Germinal center (tissue), 1 donor: ENCODE results near the gene RANBP9.

ENCODE experiments used
- DNase-seq: peaks from one replicate; pipeline ENCODE4 v3.0.0; 2012; ENCODE audit warnings: mixed read lengths, low spot score

RANBP9 gene

GRCh38 chr6:13653296-13653695, 58.3 kb downstream of the RANBP9 start:
- no peak for DNase-seq

DNA sequence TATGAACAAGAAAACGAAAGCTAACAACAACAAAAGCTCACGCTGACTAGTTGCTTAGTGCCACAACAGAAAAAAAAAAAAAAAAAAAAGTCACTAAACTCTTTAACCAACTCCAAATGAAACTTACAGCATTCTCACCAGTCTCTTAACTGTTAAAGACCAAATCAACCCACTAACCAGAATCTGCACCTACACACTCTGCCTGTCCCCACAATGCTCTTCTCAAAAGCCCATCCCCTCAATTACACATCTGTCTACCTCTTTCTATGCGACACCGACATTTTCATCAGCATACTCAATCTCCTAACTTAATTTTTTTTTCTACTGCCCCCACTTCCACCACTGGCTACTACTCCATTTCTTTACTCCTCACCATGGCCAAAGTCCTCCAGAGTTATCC, 62.2 kb downstream of the RANBP9 start:
- DNase-seq = no peak

DNA sequence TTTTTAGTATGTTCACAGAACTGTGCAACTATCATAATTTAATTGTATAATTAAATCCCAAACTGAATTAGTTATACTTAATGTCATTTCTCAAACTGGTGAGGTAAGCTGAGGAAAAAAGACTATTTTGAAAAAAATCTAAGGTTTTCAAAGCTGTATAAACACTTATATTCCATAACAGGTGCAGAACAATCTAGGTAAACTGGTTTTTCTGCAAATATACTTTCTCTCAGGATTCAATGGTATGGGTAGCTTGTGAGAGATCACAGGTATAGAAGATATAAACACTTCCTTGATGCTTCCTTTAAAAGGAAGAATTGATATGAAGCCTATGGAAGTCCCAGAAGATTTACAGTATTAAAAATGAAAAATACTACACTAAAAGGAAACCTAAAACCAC, 62.8 kb downstream of the RANBP9 start:
- DNase-seq = no peak

GRCh38 chr6:13643125-13643524, 68.5 kb downstream of the RANBP9 start:
- DNase-seq = no peak

GRCh38 chr6:13641315-13641714, 70.3 kb downstream of the RANBP9 start:
- no peak for DNase-seq

GRCh38 chr6:13638626-13639025, 73.0 kb downstream of the RANBP9 start:
- DNase-seq = no peak

DNA sequence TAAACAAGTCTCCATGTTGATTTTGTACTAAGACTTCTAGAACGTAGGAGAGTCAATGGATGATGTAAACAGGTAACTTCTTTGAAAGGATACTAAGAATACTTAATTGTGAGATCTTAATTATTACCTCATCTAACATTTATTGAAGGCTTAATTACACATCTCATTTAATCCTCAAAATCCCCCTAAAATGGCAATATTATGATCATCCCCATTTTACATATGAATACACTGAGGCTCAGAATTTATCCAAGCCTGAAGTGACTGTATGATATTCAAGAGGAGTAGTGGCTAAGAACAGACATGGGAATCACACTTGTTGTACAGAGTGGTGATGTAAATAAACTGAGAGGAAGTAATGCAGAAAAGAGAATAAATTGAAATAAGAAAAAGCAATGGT, 73.6 kb downstream of the RANBP9 start:
- DNase-seq = no peak

DNA sequence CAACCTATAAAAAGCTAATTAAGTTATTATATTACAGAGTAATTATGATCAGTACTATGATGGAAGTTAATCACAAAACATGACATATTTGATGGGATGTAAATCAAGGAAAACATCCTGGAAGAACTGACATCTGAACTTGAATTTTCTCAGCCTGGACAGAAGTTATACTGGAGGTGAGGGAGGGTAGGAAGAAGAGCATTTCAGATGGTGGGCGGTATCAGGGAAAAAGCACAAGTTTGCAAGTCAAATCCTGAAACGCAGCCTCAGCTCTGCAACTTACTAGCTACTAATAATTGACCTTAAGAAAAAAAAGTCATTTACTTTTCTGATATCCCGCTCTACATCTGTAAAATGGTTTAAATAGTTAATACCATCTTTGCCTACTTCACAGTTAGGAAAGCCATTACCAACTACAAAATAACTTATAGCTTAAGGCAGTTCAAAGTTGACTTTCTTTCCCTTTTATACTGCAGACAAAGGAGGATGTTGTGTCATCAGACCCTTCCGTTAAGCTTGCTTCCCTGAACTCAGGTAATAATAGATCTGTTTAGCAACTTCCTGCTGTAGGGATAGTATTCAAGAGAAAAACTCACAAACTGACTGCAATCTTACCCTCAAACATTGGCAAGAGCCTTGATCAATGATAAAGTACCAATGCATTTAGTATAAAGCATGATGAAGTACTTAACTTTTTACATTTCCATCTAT, 75.5 kb downstream of the RANBP9 start:
- DNase-seq = no peak

DNA sequence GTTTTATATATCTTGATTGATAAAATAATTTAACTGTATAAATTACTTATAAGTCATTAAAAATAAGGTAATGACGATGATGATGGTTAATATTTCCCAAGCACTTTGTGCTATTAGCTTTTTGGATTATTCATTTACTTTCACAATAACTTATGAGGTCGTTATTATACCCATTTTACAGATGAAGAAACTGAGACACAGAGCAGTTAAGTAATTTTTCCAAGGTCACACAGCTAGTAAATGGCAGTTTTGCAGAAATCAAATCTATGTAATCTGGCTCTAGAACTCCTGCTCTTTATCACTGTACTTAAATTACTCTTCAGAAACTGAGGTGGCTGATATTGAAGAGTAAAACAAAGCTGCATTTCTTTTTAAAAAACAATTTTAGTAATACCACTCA, 78.3 kb downstream of the RANBP9 start:
- DNase-seq = no peak

DNA sequence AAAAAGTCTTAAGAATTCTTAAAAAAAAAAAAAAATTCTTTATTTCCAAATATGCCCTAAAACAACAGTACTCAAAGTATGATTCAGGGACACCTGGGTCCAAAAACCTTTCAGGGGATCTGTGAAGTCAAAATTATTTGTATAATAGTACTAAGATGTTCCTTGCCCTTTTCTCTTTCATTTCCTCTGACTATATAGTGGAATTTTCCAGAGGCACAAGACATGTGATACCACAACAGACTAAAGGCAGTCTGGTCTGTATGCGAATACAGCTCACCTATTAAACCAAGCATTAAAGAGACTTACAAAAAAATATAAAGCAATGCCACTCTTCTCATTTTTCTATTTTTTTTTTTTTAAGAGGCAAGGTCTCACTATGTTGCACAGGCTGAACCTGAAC, 81.1 kb downstream of the RANBP9 start:
- no peak for DNase-seq

DNA sequence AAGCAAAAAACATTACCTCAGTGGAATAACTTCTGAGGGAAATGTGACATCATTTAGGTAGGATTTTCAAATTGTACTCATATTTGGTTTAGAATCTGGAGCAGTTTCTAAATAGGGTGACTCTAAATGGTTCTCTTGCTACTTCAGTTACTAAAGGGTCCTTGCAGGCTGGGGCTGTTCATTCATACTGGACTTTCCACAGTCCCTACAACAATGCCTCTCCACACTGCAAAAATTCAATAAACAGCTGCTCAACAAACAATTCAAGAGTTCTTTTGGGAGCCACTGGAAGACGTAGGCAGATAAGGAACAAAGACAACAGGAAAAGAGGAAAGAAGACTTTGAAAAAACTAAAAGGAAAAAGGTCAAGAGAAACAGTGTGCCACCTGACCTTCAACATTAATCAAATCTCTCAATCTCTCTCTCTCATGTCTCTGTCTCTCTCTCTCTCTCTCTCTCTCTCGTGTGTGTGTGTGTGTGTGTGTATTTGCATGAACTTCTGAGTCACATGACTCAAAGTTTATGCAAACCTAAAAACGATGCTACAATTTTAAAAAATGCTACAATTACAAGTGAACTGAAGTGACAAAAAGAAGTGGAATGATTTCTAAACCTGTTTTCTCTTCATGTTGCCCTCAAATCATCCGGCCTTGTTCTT, 82.0 kb downstream of the RANBP9 start:
- no peak for DNase-seq

DNA sequence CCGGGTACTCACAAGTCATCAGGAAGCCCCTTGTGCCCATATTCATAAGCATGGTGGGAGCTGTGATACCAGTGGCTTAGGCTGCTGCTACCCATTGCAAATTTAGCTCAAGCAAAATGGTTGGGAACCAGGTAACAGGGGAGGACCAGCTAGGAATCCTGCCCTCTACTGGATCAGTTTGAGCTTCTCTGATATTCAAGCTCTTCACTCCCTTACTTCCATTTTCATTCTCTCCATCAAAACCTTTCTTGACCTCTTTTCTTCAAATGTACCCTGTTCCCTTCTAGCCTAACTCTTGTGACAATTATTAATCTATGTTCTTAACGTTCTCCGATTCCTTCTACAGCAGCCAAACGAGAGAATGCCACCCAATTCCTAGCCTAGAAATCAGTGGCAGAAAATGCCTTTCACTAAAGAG, 86.8 kb downstream of the RANBP9 start:
- DNase-seq = peak; percentile 59

DNA sequence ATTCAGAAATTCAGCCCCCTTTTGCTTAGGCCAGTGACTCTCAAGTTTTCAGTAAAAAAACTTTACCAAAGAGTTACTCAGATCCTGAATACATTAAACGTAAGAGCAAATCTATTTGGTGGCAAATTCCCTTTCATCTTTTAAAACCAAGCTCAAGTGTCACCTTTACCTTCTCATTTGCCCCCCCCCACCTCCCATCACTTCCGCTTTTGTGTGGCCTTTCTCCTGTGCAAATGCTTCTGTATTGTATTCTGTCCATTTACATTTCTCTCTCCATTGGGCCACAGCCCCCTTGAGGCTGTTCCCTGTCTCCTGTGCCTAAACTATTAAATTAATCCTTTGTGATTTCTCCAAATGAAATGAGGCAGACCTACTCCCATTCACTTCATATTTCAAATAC, 94.6 kb downstream of the RANBP9 start:
- no peak for DNase-seq

- peak; percentile 28 for DNase-seq
These were observed 95.9 kb downstream of the RANBP9 start for GRCh38 chr6:13615792-13616120.

GRCh38 chr6:13614926-13615791, 96.5 kb downstream of the RANBP9 start, which contains the start of gene NOL7:
NOL7 (plus strand) TSS chr6:13615335; CDS start chr6:13615359, 24 bp downstream.
- DNase-seq = peak; percentile 97

DNA sequence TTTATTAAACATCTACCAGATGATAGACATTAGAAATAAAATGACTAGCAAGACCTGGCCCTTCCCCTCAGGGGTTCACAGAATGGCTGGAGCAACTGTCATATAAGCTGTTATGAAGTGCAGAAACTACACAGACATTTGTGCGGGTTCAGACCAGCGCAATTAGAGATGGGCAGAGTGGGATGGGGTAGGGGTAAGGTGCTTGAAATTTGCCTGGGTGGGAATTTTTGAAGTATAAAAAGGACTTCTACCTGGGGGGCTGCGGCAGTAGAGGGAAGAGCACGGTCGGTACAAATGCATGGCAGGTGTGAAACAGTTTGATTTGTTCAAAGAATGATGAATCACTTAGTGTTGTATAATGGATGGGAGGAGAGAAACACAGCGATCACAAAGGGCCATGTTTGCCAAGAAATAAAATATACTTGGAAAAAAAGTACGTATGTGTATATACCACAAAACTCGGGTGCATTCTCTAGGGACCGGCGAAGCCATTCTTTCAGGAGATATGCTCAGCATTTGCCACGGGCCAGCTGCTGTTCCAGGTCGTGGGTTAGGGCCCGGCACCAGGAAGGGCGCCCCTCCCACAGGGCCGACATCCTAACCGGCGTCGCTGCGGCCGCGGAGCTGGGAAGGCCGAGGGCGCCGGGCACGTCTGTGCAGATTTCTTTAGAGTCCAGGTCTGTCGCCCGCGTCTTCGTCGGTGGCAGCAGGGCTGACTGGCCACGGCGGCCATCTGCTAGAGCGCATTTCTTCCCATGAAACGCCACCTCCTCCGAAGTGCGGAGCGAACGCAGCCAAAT, 97.3 kb downstream of the RANBP9 start:
- peak; percentile 5 for DNase-seq

DNA sequence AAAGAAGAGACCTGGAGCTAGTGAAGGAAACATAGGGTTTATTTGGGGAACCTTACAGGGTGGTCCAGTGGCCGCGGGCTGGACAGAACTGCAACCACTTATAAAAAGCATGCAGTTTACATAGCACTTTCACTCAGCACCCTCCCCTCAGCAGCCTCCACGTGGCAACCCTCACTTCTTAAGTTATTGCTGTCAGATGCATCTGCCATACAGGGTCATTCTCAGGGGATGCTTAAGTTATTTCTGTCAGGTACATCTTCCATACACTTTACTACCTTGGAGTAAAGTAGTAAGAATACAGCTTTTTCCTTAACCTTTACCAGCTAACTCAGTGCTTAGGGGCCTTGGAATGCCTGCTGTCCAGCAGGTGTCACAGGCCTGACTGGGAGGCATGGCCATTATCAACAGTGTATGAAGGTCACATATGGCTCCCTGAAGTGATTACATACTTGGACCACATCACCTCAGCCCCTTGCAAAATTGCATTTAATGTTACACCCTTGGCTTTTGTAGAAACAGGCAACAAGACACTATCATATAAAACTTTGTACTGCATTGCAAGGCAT, 98.5 kb downstream of the RANBP9 start:
- DNase-seq = no peak

GRCh38 chr6:13611715-13612114, 99.9 kb downstream of the RANBP9 start:
- no peak for DNase-seq

GRCh38 chr6:13605634-13606033, 106.0 kb downstream of the RANBP9 start:
- DNase-seq = no peak

GRCh38 chr6:13604546-13605416, 106.9 kb downstream of the RANBP9 start:
- no peak for DNase-seq

- DNase-seq = no peak
These were observed 107.5 kb downstream of the RANBP9 start for GRCh38 chr6:13604135-13604534.
